ENCODE results near the gene NINJ1.

The NINJ1 gene

GRCh38 chr9:93132287-93132927 lies 1.6 kb downstream of the NINJ1 start:
- peak; percentile 64 for DNase-seq

GRCh38 chr9:93131599-93132286 lies 2.3 kb downstream of the NINJ1 start:
- no peak for DNase-seq

DNA sequence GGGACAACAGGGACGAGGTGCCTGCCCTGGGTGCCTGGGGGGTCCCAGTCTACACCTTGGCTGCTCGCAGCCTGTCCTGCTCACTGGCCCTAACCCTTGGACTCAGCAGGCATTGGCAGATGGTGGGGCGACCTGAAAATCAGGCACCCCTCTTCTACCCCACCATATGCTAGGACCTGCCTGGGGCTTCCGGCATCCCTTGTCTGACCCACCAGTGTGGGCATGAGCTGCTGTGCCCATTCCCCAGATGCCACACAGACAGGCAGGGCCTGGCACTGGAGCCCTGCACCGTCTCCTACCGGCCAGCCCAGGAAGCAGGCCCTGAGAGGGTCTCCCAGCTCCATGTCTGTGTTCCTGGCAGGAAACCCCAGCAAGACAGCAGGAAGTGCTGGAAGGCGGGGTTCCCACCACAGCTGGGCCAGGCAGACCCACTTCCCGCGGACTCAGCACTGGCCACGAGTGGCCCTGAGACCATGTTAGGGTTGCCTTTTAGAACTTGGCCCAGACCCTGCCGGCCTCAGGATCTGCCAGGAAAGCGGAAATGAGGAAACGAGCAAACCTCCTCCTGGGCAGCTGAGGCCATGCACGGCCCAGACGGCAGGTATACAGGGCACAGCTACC lies 3.1 kb downstream of the NINJ1 start:
- no peak for DNase-seq

- no peak for DNase-seq
Observed at GRCh38 chr9:93129691-93130500, 4.2 kb downstream of the NINJ1 start.

DNA sequence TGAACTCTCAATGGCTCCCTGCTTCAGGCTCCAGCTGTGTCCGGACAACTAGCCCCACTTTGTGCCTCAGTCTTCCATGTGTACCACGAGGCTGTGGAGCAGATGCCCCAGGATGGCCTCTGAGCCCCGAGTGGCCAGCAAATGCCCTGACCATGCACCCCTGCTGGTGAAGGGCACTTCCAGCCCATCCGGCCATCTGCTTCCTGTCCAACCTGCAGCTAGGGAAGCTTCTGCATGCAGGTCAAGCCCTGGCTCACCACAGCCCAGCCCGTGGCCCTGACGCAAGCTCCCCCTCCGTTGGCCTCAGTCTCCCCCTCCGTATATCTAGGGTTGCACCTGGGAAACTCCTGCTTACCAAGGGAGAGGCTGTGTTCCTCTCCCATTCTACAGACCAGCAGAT lies 4.8 kb downstream of the NINJ1 start:
- no peak for DNase-seq

DNA sequence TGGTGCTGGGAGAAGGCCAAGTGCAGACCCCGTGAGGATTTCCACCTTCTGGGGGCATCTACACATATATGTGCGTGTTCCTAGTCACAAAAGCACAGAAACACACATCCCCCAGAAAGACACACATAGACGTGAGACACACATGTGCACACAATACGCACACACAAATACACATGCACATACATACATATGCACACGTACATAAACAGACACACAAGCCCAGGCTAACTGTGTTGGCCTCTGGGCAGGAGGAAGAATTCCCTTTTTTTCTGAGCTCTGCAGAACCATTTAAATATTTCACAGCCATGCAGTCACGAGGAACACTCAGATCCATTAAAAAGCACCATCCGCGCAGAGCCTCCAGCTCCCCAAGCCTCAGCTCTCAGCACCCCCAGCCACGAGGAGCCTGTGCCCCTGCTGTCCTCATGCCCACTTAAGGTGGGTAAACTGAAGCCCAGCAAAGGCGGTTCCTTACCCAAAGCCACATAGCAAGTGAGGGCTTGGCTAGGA lies 5.3 kb downstream of the NINJ1 start:
- DNase-seq = peak; percentile 10

DNA sequence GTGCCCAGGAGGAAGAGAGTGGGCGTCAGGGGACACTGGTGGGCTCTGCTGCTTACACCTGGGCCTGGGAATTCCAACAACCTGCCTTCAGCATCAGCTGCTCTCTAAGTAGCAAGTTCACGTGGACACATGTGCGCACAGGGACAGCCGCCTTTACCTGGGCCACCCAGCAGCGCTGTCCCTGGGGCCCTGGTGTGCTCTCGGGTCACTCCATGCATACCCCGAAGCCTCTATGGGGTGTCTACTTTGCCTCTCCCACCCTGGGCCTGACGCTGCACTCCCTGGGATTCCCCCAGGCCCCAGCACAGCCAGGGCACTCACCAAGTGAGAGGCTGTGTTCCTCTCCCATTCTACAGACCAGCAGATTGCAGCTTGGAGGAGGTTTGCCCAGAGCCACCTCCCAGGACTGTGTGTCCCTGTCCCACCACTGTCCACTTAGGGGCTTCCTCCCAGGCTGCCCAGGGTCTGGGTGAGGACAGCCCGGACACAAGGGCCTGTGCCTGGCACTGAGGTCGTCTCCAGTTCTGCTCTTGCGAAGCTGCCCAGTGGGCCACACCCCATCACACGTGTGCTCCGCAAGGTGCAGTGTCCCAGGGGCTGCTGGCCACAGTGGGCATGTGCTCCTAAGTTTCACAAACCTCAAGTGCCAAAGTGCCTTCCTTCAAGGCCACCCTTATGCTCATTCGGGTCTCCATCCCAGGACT lies 5.9 kb downstream of the NINJ1 start:
- DNase-seq = peak; percentile 17

DNA sequence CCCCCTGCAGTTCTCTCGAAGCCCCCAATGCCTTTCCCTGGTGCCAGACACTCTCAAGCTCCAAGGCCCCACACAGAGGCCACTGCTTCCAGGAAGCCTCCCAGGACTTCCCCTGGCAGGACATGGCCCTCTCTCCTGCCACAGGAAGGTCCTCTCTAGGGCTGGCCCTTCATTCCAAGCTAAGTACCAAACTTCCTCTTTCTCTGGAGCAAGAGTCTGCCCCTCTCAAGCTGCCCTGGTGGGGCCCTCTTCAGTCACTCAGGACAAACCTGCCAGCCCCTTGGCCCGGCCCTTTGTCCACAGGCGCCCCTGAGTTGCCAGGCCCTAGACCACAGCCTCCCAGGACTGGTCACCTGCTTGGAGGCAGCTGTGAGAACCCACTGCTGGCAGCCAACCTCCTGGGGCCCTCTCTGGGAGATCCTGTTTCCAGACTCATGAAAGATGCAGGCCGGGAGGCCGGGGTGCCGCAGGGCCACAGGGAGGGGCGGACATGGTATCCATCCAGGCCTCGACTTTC lies 6.6 kb downstream of the NINJ1 start:
- peak; percentile 14 for DNase-seq

DNA sequence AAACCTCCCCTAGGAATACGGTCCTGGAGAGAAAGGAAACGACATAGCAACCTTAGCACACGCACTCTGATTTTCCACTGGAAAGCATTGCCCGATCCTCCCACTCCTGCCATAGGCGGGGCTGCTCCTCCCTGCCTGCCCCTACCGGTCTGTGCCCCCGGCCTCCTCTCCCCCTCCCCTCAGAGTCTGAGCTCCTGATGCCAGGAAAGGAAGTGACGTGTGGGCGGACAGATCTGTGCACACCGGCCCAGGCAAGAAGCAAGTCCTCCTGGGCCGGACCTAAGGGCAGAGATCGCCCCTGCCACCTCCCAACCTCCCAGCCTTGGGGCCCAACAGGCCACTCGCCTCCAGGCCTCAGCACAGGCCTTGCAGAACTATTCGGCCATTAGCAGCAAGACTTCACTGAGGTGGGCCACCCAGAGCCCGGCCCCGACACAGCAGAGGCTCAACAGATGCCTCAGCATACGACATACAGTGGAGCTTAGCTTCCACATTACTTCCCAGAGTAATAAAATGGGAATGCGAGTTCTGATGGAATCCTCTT lies 7.2 kb downstream of the NINJ1 start:
- peak; percentile 18 for DNase-seq

GRCh38 chr9:93126151-93126781 lies 7.8 kb downstream of the NINJ1 start:
- DNase-seq = peak; percentile 15

DNA sequence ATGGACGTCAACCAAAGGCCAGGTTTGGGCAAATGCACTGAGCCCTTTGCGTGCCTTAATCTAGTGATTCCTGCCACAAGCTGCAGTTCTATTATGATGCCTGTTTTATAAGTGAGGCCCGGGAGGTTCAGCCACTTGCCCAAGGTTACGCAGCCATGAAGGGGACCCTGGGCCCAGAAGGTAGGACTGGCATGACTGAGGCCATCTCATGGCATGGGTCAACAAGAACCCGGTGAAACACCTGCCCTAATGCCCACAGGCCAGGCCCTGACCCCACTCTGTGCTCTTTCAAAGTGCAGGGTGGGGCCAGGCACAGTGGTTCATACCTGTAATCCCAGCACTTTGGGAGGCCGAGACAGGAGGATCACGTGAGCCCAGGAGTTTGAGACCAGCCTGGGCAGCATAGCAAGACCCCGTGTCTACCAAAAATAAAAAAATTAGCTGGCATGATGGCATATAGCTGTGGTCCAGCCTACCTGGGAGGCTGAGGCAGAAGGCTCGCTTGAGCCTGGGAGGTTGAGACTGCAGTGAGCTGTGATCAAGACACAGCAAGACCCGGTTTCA lies 8.6 kb downstream of the NINJ1 start:
- peak; percentile 8 for DNase-seq

DNA sequence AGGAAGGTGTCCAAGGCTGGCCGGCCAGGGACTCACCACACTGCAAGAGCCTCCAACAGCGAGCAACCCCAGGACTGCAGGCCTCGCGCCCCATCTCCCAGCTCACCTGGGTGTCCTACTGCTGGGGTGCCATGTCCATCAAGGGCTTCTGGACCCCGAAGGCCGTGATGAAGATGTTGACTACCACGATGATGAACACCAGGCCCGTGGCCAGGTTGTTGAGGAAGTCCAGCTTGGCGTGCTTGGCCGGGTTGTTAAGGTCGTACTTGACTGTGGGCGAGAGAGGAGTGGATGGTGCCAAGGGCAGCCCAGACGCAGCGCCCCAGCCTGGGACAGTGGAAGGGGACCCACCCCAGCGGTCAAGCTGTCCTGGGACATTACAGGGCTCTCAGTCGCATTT lies 9.3 kb downstream of the NINJ1 start:
- peak; percentile 3 for DNase-seq

- peak; percentile 15 for DNase-seq
Observed at GRCh38 chr9:93123561-93124283, 10.3 kb downstream of the NINJ1 start.

- peak; percentile 4 for DNase-seq
Observed at GRCh38 chr9:93122721-93123221, 11.3 kb downstream of the NINJ1 start.

DNA sequence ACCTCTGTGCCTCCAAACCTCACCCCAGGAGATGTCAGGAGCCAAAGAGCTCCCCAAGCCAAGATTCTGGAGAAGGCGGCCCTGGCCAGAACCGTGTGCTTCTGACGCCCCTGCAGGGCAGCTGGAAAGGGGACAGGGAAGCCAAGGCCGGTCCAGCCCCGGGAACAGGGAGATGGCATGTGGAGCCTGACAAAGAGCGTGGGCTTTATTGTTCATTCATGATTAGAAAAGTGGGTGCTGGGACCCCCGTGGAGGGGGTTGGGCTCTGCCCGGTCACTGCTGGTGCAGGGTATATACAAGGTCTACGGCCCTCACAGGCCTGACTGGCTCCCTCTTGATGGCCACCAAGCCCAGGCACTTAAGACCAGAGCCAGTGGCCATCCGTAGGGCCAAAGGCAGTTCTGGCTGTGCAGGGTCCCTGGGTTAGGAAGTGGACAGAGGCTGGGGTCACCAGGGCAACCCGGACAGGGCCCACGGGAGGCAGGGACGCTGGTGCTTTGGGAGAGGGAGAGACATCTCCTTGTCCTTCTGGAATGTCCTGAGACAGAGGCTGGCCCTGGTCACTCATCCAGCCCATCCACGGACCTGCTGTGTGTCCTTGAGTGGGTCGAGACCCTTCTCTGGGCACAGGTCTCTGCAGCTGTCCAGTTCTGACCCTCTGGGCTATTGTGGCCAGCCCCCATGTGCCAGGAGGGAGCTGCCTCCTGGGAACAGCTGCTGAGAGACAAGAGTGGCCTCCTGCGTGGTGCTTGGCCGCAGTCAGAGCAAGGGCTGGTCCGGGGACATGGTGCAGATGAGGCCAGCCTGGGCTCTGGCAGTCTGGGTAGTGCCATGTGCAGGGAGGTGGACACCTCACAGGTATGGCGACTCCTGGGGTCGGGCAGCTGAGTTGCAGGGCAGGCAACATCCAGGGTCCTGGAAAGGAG lies 12.5 kb downstream of the NINJ1 start:
- peak; percentile 14 for DNase-seq

- peak; percentile 5 for DNase-seq
Observed at GRCh38 chr9:93120846-93121315, 13.2 kb downstream of the NINJ1 start.

DNA sequence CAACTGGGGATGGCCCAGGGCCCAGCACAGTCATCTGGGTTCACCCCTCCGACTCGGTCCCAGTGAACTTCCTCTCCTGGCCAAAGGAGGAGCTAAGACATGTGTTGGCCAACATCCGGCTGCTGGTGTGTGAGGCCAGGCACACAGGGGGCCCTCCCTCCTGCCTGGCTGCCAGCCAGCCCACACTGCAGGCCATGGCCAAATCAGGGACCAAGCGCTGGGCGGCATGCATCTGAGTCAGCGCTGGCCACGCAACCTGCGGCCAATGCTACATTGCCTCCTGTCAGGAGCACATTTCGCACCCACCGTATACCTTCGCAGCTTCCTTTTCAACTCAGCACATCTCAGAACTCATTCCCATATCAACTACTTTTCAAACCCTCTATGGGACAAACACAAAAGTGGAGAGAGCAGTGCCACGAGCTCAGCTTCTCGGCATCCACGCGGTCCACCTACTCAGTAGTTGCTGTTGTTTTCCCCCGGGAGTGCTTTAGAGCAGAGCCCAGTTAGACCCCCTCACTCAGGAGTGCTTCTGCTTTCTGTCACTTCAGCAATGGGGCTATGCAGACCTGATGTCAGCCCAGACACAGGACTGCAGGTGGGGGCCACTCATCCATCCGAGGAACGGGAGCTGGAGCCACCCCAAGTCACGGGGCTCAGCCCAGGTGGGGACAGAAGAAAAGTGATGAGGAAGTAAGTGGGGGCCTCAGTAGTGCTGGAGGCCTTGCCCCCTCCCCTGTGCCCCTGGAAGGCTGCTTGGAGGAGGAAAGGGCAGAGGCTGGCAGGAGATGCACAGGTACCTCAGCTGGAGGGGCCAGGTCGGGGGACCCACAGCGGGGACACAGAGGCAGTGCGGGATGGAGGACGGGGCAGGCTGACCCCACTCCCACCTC lies 13.9 kb downstream of the NINJ1 start:
- DNase-seq = peak; percentile 88

GRCh38 chr9:93119703-93119952 lies 14.4 kb downstream of the NINJ1 start:
- DNase-seq = no peak
